Measurements from ENCODE around the gene GPC3. TPM values are rescaled to one million over a fixed set of nuclear protein-coding genes. Genes with fewer than 3 reads are reported as not detected.

GPC3 gene
- total and polyA plus RNA-seq, 2 of the 4 experiments (the other 2 are of a cell fraction), result not detected

DNA sequence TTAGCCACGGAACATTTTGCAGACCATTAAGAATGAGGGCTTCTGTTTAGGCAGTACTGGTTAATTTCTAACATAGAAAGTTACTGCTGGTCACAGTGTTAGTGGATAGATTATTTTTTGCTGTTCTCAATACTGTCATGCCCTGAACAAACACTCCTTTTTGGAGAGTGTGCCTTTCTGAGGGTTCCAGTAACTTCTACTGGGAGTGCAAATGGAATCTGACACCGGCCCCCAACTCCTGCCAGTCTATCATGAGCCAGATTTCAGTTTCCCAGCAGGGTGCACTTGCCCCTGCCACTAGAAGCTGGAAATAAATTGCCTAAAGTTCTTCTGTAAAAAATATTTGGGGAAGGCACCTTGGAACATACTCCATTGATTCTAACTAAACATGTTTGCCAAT is 345.7 kb downstream of the GPC3 start:
- no peak for ATAC-seq (ENCODE audit: low read depth)
- DNase-seq, result no peak
- no TSS peak for BruUV-seq (replicated peaks)
- CTCF ChIA-PET, result no interaction called here
- no peaks in the 10 kb centered on the region for H3K36me3 ChIP-seq (ENCODE audit: control insufficient read depth, insufficient read depth, low read length)
- POLR2A ChIA-PET (ENCODE audit: unreplicated experiment), result no interaction called here
- no peaks in the 10 kb centered on the region for H3K79me1 ChIP-seq (ENCODE audit: low read depth in 1 of 2, low read length in 2 of 2)
- H3K4me1 ChIP-seq (ENCODE audit: control insufficient read depth, insufficient read depth, low read length), result no peaks in the 10 kb centered on the region
- no peak overlapping the region for H3K4ac ChIP-seq (ENCODE audit: low read depth, low read length)
- H4K20me1 ChIP-seq (ENCODE audit: insufficient read depth, low read length), result no peaks in the 10 kb centered on the region
- no peak overlapping the region for H2BK5ac ChIP-seq (ENCODE audit: low read depth, low read length, poor library complexity, severe bottlenecking)
- H2AK9ac ChIP-seq (replicated peaks; ENCODE audit: low read depth, low read length, poor library complexity), result no peak overlapping the region
- H3K27ac ChIP-seq (ENCODE audit: insufficient read depth, low read length), result no peak overlapping the region
- no peak overlapping the region for H3K4me2 ChIP-seq (ENCODE audit: low read depth, low read length)
- H3K9ac ChIP-seq (ENCODE audit: low read depth, low read length), result no peak overlapping the region
- H2BK15ac ChIP-seq (ENCODE audit: low read depth, low read length), result no peak overlapping the region
- in situ Hi-C loops (cut with MboI; ENCODE audit: low sequenced_read_pairs) (no loop called here), intact Hi-C loops (cut with micrococcal nuclease) (no loop called here), dilution Hi-C loops (cut with HindIII; ENCODE audit: low sequenced_read_pairs, unreplicated experiment) (no loop called here)
- H4K8ac ChIP-seq (ENCODE audit: low read depth in 2 of 2, low read length in 2 of 2), result no peak overlapping the region
- no peak overlapping the region for H4K91ac ChIP-seq (ENCODE audit: insufficient read depth, low read depth, low read length)
- no peak overlapping the region for H2BK120ac ChIP-seq (ENCODE audit: low read depth, low read length)
- no peak overlapping the region for H3K23ac ChIP-seq (ENCODE audit: low read depth, low read length)
- TF ChIP-seq BHLHE40 (IDR thresholded peaks at IDR 0.05; ENCODE audit: low read depth, low read length) (no peak), SMC3 (IDR thresholded peaks at IDR 0.05; ENCODE audit: low read depth, low read length) (no peak), FOS (IDR thresholded peaks at IDR 0.05; ENCODE audit: low read depth, low read length) (no peak), MAZ (IDR thresholded peaks at IDR 0.05; ENCODE audit: borderline replicate concordance, low read depth, low read length) (no peak), NFE2L2 (IDR thresholded peaks at IDR 0.05; ENCODE audit: low read depth, low read length) (no peak)
- TF ChIP-seq, protein P1, sequence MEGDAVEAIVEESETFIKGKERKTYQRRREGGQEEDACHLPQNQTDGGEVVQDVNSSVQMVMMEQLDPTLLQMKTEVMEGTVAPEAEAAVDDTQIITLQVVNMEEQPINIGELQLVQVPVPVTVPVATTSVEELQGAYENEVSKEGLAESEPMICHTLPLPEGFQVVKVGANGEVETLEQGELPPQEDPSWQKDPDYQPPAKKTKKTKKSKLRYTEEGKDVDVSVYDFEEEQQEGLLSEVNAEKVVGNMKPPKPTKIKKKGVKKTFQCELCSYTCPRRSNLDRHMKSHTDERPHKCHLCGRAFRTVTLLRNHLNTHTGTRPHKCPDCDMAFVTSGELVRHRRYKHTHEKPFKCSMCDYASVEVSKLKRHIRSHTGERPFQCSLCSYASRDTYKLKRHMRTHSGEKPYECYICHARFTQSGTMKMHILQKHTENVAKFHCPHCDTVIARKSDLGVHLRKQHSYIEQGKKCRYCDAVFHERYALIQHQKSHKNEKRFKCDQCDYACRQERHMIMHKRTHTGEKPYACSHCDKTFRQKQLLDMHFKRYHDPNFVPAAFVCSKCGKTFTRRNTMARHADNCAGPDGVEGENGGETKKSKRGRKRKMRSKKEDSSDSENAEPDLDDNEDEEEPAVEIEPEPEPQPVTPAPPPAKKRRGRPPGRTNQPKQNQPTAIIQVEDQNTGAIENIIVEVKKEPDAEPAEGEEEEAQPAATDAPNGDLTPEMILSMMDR (conservative IDR thresholded peaks at IDR 0.05; ENCODE audit: low read depth, low read length), result no peak
- WGBS, 2 experiments (ENCODE audit: extremely low coverage in 2 of 2, insufficient read length in 1 of 2), result no CpG with 5 or more reads among the region's 2 CpGs
- H3K9me3 ChIP-seq (ENCODE audit: control insufficient read depth, insufficient read depth, low read length), result no peaks in the 10 kb centered on the region
- no peak overlapping the region for H3K18ac ChIP-seq (ENCODE audit: low read depth, low read length)
- H2AK5ac ChIP-seq (ENCODE audit: low read depth, low read length), result no peak overlapping the region
- no peak overlapping the region for H3K14ac ChIP-seq (replicated peaks; ENCODE audit: low read depth, low read length)
- no peak overlapping the region for H4K5ac ChIP-seq (ENCODE audit: low read depth, low read length)
- H3K9me1 ChIP-seq (ENCODE audit: insufficient read depth, low read length), result no peaks in the 10 kb centered on the region
- no peak overlapping the region for H3K56ac ChIP-seq (ENCODE audit: extremely low read depth, insufficient read depth, low read length)
- no peak overlapping the region for H2AFZ ChIP-seq (replicated peaks; ENCODE audit: low read length, poor library complexity)
- H2BK20ac ChIP-seq (ENCODE audit: low read depth, low read length), result no peak overlapping the region
- no peak overlapping the region for H3K4me3 ChIP-seq (ENCODE audit: insufficient read depth, low read depth, low read length)
- peaks cover 3% of the 10 kb centered on the region; the same call in 1 of the 2 replicates for H3K27me3 ChIP-seq (ENCODE audit: control insufficient read depth, insufficient read depth, low read length)

All from IMR-90 (cell line).